HEK293T (cell line): ENCODE measurements around the gene SERTM2.

Experiments
- BHLHE40 ChIP-seq: fragments of 450-650 bp; IDR thresholded peaks from 2 replicates; pipeline ENCODE4 v1.6.1; 2016; ENCODE audit warnings: mild to moderate bottlenecking, moderate library complexity, borderline replicate concordance
- CTBP1 ChIP-seq: fragments of 450-650 bp; IDR thresholded peaks from 2 replicates; pipeline ENCODE4 v1.6.1; 2016; ENCODE audit warnings: borderline replicate concordance
- ELF4 ChIP-seq: fragments of 450-650 bp; IDR thresholded peaks from 2 replicates; pipeline ENCODE4 v1.6.1; 2017; ENCODE audit warnings: antibody characterized with exemption
- FOXM1 ChIP-seq: fragments of 450-650 bp; IDR thresholded peaks from 2 replicates; pipeline ENCODE4 v1.6.1; 2017; ENCODE audit warnings: mild to moderate bottlenecking, borderline replicate concordance
- HDGF ChIP-seq: fragments of 450-650 bp; IDR thresholded peaks from 2 replicates; pipeline ENCODE4 v1.6.1; 2017; ENCODE audit warnings: antibody characterized with exemption, borderline replicate concordance
- L3MBTL2 ChIP-seq: fragments of 450-650 bp; conservative IDR thresholded peaks from 2 replicates; pipeline ENCODE4 v1.6.1; 2016; ENCODE audit warnings: mild to moderate bottlenecking
- LEF1 ChIP-seq: fragments of 450-650 bp; IDR thresholded peaks from 2 replicates; pipeline ENCODE4 v1.6.1; 2017; ENCODE audit warnings: mild to moderate bottlenecking, borderline replicate concordance
- NFRKB ChIP-seq: fragments of 450-650 bp; IDR thresholded peaks from 2 replicates; pipeline ENCODE4 v1.6.1; 2016; ENCODE audit warnings: mild to moderate bottlenecking, moderate library complexity
- PKNOX1 ChIP-seq: fragments of 450-650 bp; IDR thresholded peaks from 2 replicates; pipeline ENCODE4 v1.6.1; 2016
- SP1 ChIP-seq: fragments of 450-650 bp; IDR thresholded peaks from 2 replicates; pipeline ENCODE4 v1.6.1; 2017
- SUZ12 ChIP-seq: fragments of 450-650 bp; IDR thresholded peaks from 2 replicates; pipeline ENCODE4 v1.6.1; 2016; ENCODE audit warnings: mild to moderate bottlenecking
- ZNF384 ChIP-seq: fragments of 450-650 bp; IDR thresholded peaks from 2 replicates; pipeline ENCODE4 v1.6.1; 2016

DNA sequence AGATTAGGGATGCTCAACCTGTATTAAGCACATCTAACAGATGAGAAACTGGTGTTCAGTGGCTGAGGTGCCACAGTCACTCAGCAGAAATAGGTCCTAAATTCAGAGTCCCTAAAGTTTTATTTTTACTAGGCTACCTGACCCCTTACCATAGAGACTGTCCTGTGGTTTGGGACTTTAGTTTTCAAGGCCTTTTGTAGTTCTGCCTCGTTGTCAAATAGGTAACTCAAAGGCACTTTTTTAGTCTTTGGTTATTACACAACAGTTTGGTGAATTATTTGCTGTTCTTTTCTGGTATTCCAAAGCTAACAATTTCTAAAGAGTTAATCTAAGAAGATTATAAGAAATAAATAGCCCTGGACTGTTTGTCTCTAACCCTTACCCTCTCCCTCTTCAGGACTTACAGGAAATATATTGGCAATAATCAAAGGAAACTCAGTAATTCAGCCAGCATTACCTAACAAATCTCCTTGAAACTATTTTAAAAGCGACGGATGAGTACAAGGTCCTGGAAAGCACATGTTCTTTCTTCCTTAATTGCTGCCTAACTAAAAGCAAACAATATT lies 12.8 kb upstream of the SERTM2 start:
- no peak for TF ChIP-seq BHLHE40
- TF ChIP-seq LEF1: no peak
- no peak for TF ChIP-seq PKNOX1
- TF ChIP-seq FOXM1: no peak
- TF ChIP-seq SP1: no peak
- no peak for TF ChIP-seq ZNF384
- TF ChIP-seq NFRKB: no peak
- TF ChIP-seq ELF4: no peak
- TF ChIP-seq SUZ12: no peak
- no peak for TF ChIP-seq HDGF
- TF ChIP-seq CTBP1: no peak
- no peak for TF ChIP-seq L3MBTL2
